Stimulated activated CD8-positive, alpha-beta memory T cell treated with anti-CD3 and anti-CD28 coated beads, Interleukin-12 subunit alpha, Interleukin-12 subunit beta, amount 100 ng/mL, for 4 hours (primary cell): ENCODE data around the gene BCL11A.

Source experiments
- DNase-seq: peaks from one replicate; pipeline ENCODE4 v3.0.0-alpha.2; 2020; ENCODE audit warnings: low read depth

BCL11A gene

GRCh38 chr2:60505240-60505879, 48.1 kb downstream of the BCL11A start:
- DNase-seq = no peak

DNA sequence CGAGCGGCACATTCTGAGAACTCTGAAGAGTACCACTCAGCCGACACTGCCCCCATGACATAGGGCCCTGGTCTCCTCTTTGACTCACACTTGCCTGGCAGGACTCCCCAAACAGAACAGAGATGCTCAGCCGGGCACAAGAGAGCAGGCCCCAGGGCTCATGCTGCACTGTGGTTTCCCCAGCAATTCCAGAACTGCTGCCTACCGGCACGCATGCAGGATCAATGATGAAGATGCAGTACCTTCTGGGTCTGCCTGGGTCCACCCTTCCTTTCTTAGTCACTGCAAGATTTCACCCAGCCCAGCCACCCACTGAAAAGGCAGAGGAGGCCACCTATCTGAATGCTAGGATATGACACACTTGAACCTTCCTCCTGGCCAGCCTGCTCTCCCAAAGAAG, 49.4 kb downstream of the BCL11A start:
- no peak for DNase-seq

- DNase-seq = no peak
Measured at GRCh38 chr2:60502144-60502543, 51.3 kb downstream of the BCL11A start.

GRCh38 chr2:60500861-60501260, 52.6 kb downstream of the BCL11A start:
- DNase-seq = no peak

- no peak for DNase-seq
Measured at GRCh38 chr2:60499651-60500265, 53.7 kb downstream of the BCL11A start.

- DNase-seq = no peak
Measured at GRCh38 chr2:60498816-60499429, 54.5 kb downstream of the BCL11A start.

GRCh38 chr2:60498127-60498815, 55.2 kb downstream of the BCL11A start:
- DNase-seq = no peak

GRCh38 chr2:60497500-60497899, 56.0 kb downstream of the BCL11A start:
- DNase-seq = no peak

- no peak for DNase-seq
Measured at GRCh38 chr2:60496956-60497355, 56.5 kb downstream of the BCL11A start.

DNA sequence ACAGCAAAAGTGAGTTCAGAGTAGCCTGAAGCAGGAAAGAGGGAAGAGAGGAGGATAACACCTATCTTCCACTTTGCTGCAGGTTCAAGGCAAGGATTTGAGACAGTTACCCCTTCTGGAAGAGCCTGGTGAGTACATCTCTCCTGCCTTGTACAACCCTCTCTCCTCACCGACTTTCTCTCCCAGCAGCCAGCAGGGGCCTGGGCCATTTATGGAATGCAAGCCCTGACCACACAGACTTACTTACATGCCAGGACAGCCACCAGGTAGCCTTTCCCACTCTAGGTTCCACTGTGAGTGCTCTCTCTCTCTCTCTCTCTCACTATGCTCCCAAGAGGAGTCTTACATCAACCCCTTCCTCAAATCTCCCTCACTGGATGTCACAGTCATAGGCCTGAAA, 57.0 kb downstream of the BCL11A start:
- no peak for DNase-seq

DNA sequence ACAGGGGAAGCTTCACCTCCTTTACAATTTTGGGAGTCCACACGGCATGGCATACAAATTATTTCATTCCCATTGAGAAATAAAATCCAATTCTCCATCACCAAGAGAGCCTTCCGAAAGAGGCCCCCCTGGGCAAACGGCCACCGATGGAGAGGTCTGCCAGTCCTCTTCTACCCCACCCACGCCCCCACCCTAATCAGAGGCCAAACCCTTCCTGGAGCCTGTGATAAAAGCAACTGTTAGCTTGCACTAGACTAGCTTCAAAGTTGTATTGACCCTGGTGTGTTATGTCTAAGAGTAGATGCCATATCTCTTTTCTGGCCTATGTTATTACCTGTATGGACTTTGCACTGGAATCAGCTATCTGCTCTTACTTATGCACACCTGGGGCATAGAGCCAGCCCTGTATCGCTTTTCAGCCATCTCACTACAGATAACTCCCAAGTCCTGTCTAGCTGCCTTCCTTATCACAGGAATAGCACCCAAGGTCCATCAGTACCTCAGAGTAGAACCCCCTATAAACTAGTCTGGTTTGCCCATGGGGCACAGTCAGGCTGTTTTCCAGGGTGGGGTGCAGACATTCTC, 58.3 kb downstream of the BCL11A start:
- DNase-seq = no peak

DNA sequence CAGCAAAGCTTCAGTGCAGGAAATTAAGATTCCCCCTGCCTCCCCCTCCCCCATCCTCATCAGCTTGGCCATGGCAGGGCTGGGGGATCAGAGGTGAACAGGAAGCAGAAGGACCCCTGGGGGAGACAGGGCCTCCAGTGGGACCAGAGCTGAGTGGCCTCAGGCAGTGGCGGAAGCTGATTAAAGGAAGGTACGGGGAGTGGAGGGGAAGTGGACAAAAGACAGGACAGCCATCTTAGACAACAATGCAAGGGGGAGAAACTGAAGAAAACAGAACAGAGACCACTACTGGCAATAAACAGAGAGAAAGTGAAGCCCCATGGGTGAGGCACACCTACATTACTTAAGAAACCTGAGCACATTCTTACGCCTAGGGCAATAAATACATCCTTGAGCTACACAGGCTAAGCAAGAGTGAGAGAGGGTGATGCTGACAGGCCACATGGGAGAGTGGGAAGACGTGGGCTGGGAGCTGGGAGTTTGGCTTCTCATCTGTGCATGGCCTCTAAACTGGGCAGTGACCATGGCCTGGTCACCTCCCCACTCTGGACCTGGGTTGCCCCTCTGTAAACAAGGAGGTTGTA, 59.6 kb downstream of the BCL11A start:
- no peak for DNase-seq

- no peak for DNase-seq
Measured at GRCh38 chr2:60492548-60492947, 60.9 kb downstream of the BCL11A start.

GRCh38 chr2:60490848-60491247, 62.6 kb downstream of the BCL11A start:
- no peak for DNase-seq

DNA sequence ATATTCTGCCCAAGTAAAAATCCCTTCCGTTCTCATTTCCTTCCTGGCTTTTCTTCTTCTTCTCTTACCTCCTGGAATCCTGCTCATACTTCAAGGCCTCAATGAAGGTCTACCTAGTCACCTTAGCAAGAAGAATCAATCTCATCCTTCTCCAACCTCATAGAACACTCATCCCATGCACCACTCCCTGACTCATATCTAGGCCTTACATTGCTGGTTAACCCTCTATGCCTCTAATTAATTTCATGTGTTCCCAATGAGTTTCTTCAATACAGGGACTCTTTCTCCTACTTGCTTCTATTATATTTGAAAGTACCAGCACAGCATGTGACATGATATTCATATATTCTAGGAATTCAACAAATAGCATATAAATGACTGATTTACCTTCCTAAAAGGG, 63.0 kb downstream of the BCL11A start:
- DNase-seq = no peak

GRCh38 chr2:60489289-60489688, 64.2 kb downstream of the BCL11A start:
- no peak for DNase-seq

GRCh38 chr2:60488291-60488690, 65.2 kb downstream of the BCL11A start:
- DNase-seq = no peak

GRCh38 chr2:60487174-60487573, 66.3 kb downstream of the BCL11A start:
- DNase-seq = no peak

DNA sequence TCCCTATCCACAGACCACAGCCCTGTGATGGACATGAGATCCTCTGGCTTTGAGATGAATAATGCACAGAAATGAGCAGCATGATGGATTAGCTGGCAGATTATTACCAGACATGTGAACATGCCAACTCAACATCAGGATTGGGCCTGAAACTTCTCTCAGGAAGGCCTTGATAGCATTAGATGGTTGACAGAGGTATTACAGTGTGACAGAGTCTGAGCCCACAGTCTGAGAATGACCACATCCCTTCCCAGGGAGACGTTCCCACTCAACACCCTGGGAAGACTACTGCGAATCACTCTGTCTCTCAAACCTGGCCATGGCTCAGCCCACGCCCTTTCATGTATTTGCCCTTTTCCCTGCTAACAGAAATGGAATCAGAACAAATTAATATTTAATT, 66.9 kb downstream of the BCL11A start:
- no peak for DNase-seq

DNA sequence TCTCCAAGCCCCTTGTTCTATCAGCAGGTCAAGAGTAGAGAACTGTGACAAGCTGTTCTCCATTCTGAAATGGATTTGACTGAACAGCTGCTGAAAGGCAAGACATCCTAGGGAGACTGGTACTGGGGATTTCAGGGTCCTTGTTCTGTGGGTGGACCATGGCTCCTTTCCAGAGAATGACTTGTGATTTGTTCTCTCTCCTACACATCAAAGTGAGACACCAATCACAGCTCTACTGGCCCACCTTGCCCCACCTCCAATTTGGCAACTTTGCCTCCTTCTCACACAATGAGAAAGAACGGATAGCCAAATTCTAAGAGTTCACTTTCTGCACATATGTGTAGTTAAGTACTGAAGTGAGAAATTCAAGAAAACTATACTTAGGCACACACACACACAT, 67.4 kb downstream of the BCL11A start:
- no peak for DNase-seq

DNA sequence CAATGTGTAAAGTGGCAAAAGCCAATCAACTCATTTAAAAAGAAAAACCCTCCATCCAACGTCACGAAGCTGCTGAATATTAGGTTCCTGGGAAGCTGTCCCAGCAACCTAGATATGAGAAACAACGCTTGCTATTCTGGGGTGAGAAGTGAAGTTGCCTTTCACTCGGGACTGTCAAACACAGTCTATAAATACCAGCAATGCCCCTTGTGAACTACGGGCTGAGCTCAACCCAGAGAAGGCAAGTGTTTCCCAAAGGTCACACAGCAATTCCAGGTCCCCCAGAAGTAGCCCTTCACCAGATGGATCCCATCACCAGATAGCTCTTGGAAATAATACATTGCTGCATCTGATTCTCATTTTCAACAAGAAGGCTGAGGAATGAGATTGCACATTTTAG, 67.9 kb downstream of the BCL11A start:
- DNase-seq = no peak

DNA sequence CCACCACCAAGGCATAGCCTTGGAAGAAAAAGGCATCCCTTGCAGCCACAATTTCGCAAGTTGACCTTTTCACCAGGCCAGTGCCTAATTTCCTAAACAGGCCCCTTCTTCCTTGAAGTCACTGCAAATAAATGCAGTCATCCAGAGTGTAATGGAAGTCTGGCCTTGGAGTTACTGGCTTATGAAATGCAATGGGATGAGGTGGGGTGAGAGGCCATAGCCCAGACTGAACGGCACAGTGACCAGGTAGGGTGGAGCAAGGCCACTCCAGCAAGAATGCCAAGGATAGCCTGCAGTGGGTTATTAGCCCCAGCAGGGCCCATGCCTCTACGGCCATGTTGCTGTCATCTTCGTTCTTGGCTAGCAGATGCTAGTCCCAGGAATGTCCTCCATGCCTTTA, 68.4 kb downstream of the BCL11A start:
- no peak for DNase-seq
